ENCODE data around the gene OPHN1.

GRCh38 chrX:68415316-68415715 is 18.0 kb downstream of the OPHN1 start:
- no peak for TF ChIP-seq EZH2 (IDR thresholded peaks at IDR 0.05; ENCODE audit: borderline replicate concordance, insufficient read depth, low read length, poor library complexity, severe bottlenecking)
- TF ChIP-seq CTCF (IDR thresholded peaks at IDR 0.05; ENCODE audit: poor library complexity, severe bottlenecking), result no peak
- no peak for TF ChIP-seq POLR2AphosphoS5 (IDR thresholded peaks at IDR 0.05)
- TF ChIP-seq EP300 (conservative IDR thresholded peaks at IDR 0.05; ENCODE audit: poor library complexity, severe bottlenecking), result no peak
- TF ChIP-seq RAD21 (conservative IDR thresholded peaks at IDR 0.05), result no peak
- no peak for TF ChIP-seq SMC3 (conservative IDR thresholded peaks at IDR 0.05; ENCODE audit: poor library complexity)
- no peak for TF ChIP-seq REST (IDR thresholded peaks at IDR 0.05; ENCODE audit: borderline replicate concordance)
